Keratinocyte (primary cell): ENCODE results near the gene NUP155.

Experiments used
- CTCF ChIP-seq, 3 experiments: IDR thresholded peaks in 1 of 3; conservative IDR thresholded peaks in 1 of 3; optimal IDR thresholded peaks in 1 of 3; 2 replicates in 2 of 3; 3 replicates in 1 of 3; pipeline versions ENCODE3 to v1.5.1; 2011; ENCODE audit warnings: low read length in 3 of 3, mild to moderate bottlenecking in 3 of 3, moderate library complexity in 2 of 3, control low read depth in 1 of 3, inconsistent platforms in 1 of 3; ENCODE audit not compliant: insufficient read depth in 2 of 3; ENCODE audit errors: extremely low read depth in 1 of 3
- EZH2 ChIP-seq: IDR thresholded peaks from one replicate; pipeline ENCODE4 v1.6.1; 2012; ENCODE audit warnings: inconsistent platforms, mild to moderate bottlenecking, low read length, moderate library complexity

GRCh38 chr5:37310360-37310759, 60.5 kb downstream of the NUP155 start:
- TF ChIP-seq CTCF (optimal IDR thresholded peaks at IDR 0.05 in 1 of 3, IDR thresholded peaks at IDR 0.05 in 1 of 3, conservative IDR thresholded peaks at IDR 0.05 in 1 of 3; ENCODE audit: extremely low read depth in 1 of 3, insufficient read depth in 2 of 3, low read length in 3 of 3) = no peak
- TF ChIP-seq EZH2 = no peak
